Neural progenitor cell (in vitro differentiated cells): ENCODE measurements around the gene RGS6. TPM values are rescaled to one million over a fixed set of nuclear protein-coding genes. Genes with fewer than 3 reads are reported as not detected.

Experiments
- DNase-seq: peaks from one replicate; pipeline ENCODE4 v3.0.0-alpha.2; 2016; ENCODE audit warnings: low spot score
- H2AFZ ChIP-seq: fragments of 200-600 bp; sonication (generic); replicated peaks from 2 replicates; pipeline ENCODE4 v1.6.1; 2016; ENCODE audit warnings: antibody characterized with exemption
- H3F3A ChIP-seq: fragments of 200-600 bp; sonication (generic); 2 replicates; pipeline ENCODE4 v1.6.1; 2016; ENCODE audit warnings: antibody characterized with exemption, low read depth
- H3K27ac ChIP-seq: fragments of 200-600 bp; sonication (generic); 2 replicates; pipeline ENCODE4 v1.5.1; 2016; ENCODE audit warnings: mild to moderate bottlenecking
- H3K27me3 ChIP-seq: fragments of 200-600 bp; sonication (generic); 2 replicates; pipeline ENCODE4 v1.6.1; 2016; ENCODE audit warnings: mild to moderate bottlenecking, moderate library complexity
- H3K36me3 ChIP-seq: fragments of 200-600 bp; sonication (generic); 2 replicates; pipeline ENCODE4 v1.5.1; 2016
- H3K4me1 ChIP-seq: fragments of 200-600 bp; sonication (generic); 2 replicates; pipeline ENCODE4 v1.6.1; 2016; ENCODE audit warnings: mixed run types
- H3K4me2 ChIP-seq: fragments of 200-600 bp; sonication (generic); 2 replicates; pipeline ENCODE4 v1.6.1; 2016
- H3K4me3 ChIP-seq: fragments of 200-600 bp; sonication (generic); 2 replicates; pipeline ENCODE4 v1.5.1; 2016
- H3K79me2 ChIP-seq: fragments of 200-600 bp; sonication (generic); 2 replicates; pipeline ENCODE4 v1.6.1; 2016; ENCODE audit warnings: low read depth
- H3K9ac ChIP-seq: fragments of 200-600 bp; sonication (generic); 2 replicates; pipeline ENCODE4 v1.6.1; 2016
- H3K9me3 ChIP-seq: fragments of 200-600 bp; sonication (generic); 2 replicates; pipeline ENCODE4 v1.5.1; 2016; ENCODE audit warnings: low read depth
- H4K20me1 ChIP-seq: fragments of 200-600 bp; sonication (generic); 2 replicates; pipeline ENCODE4 v1.6.1; 2016; ENCODE audit warnings: low read depth
- H3K27ac Mint-ChIP-seq: 3 replicates; pipeline ENCODE4 v1.8.0; 2021; ENCODE audit warnings: mixed read lengths
- H3K27me3 Mint-ChIP-seq: 2 replicates; pipeline ENCODE4 v1.8.0; 2022; ENCODE audit warnings: low read depth, mild to moderate bottlenecking, inconsistent platforms, moderate library complexity, mixed read lengths; ENCODE audit not compliant: insufficient read depth
- H3K36me3 Mint-ChIP-seq: 3 replicates; pipeline ENCODE4 v1.8.0; 2021; ENCODE audit warnings: mixed read lengths
- H3K4me1 Mint-ChIP-seq: 3 replicates; pipeline ENCODE4 v1.8.0; 2021; ENCODE audit warnings: mixed read lengths
- H3K4me3 Mint-ChIP-seq: 3 replicates; pipeline ENCODE4 v1.8.0; 2021; ENCODE audit warnings: mild to moderate bottlenecking, moderate library complexity, mixed read lengths
- H3K9me3 Mint-ChIP-seq: 3 replicates; pipeline ENCODE4 v1.8.0; 2020; ENCODE audit warnings: mixed read lengths
- CTCF ChIP-seq: fragments of 200-600 bp; sonication (generic); IDR thresholded peaks from 2 replicates; pipeline ENCODE4 v1.5.1; 2017; ENCODE audit warnings: antibody characterized with exemption, mild to moderate bottlenecking
- EZH2 ChIP-seq: fragments of 200-600 bp; sonication (generic); IDR thresholded peaks from 2 replicates; pipeline ENCODE4 v1.6.1; 2017; ENCODE audit warnings: antibody characterized with exemption, mild to moderate bottlenecking, moderate library complexity
- EZH2phosphoT487 ChIP-seq: fragments of 200-600 bp; sonication (generic); IDR thresholded peaks from 2 replicates; pipeline ENCODE4 v1.6.1; 2017; ENCODE audit warnings: antibody characterized with exemption
- total RNA-seq: library from RNA; depleted of rRNA; stranded (reverse); fragments of >200 nt; gene quantifications from 2 replicates; pipeline ENCODE4 v1.2.3, GENCODE V29; 2015; ENCODE audit warnings: low replicate concordance

RGS6 gene
- total RNA-seq, 1 donor from 2014 or later, result 0.80 TPM

- Mint-ChIP-seq H3K9me3 (peaks cover 4% of the 10 kb centered on the region), H3K4me3 (no peak overlapping the region), H3K4me1 (no peaks in the 10 kb centered on the region), H3K27me3 (peaks cover 2% of the 10 kb centered on the region), H3K36me3 (peaks cover 2% of the 10 kb centered on the region), H3K27ac (no peak overlapping the region)
- TF ChIP-seq CTCF (no peak), EZH2phosphoT487 (no peak), EZH2 (no peak)
- Histone ChIP-seq H3K79me2 (no peaks in the 10 kb centered on the region), H3K9me3 (no peaks in the 10 kb centered on the region), H4K20me1 (no peaks in the 10 kb centered on the region), H2AFZ (no peak overlapping the region), H3K27ac (no peak overlapping the region), H3K4me2 (no peak overlapping the region), H3K9ac (no peak overlapping the region), H3F3A (no peaks in the 10 kb centered on the region), H3K27me3 (no peaks in the 10 kb centered on the region), H3K4me1 (no peaks in the 10 kb centered on the region), H3K4me3 (no peak overlapping the region), H3K36me3 (no peaks in the 10 kb centered on the region)
- no peak for DNase-seq
Observed at GRCh38 chr14:72261068-72261467, 328.8 kb downstream of the RGS6 start.

- H3K36me3 ChIP-seq, result no peaks in the 10 kb centered on the region
Observed at GRCh38 chr14:72262771-72263170, 330.5 kb downstream of the RGS6 start.

GRCh38 chr14:72264716-72265115 lies 332.5 kb downstream of the RGS6 start:
- H3F3A ChIP-seq, result no peaks in the 10 kb centered on the region
- Mint-ChIP-seq H3K4me1 (no peaks in the 10 kb centered on the region), H3K9me3 (peaks cover 2% of the 10 kb centered on the region), H3K27me3 (no peaks in the 10 kb centered on the region), H3K36me3 (no peaks in the 10 kb centered on the region), H3K4me3 (no peak overlapping the region), H3K27ac (no peak overlapping the region)
- no peak overlapping the region for H3K9ac ChIP-seq
- no peaks in the 10 kb centered on the region for H3K27me3 ChIP-seq
- no peaks in the 10 kb centered on the region for H3K9me3 ChIP-seq
- no peak overlapping the region for H2AFZ ChIP-seq
- no peaks in the 10 kb centered on the region for H3K4me1 ChIP-seq
- H3K4me2 ChIP-seq, result no peak overlapping the region
- no peak overlapping the region for H3K27ac ChIP-seq
- no peak overlapping the region for H3K4me3 ChIP-seq
- no peaks in the 10 kb centered on the region for H4K20me1 ChIP-seq
- no peak for TF ChIP-seq CTCF
- no peak for TF ChIP-seq EZH2
- no peak for TF ChIP-seq EZH2phosphoT487
- H3K79me2 ChIP-seq, result no peaks in the 10 kb centered on the region
- H3K36me3 ChIP-seq, result no peaks in the 10 kb centered on the region
- DNase-seq, result no peak

More at GRCh38 chr14:72262771-72263170, 330.5 kb downstream of the RGS6 start:
- H3F3A ChIP-seq, result no peaks in the 10 kb centered on the region
- TF ChIP-seq EZH2 (no peak), EZH2phosphoT487 (no peak), CTCF (no peak)
- H2AFZ ChIP-seq, result no peak overlapping the region
- no peaks in the 10 kb centered on the region for H3K4me1 ChIP-seq
- no peak for DNase-seq
- no peak overlapping the region for H3K4me2 ChIP-seq
- Mint-ChIP-seq H3K4me1 (no peaks in the 10 kb centered on the region), H3K27ac (no peak overlapping the region), H3K9me3 (peaks cover 2% of the 10 kb centered on the region), H3K27me3 (no peaks in the 10 kb centered on the region), H3K4me3 (no peak overlapping the region), H3K36me3 (no peaks in the 10 kb centered on the region)
- H3K79me2 ChIP-seq, result no peaks in the 10 kb centered on the region
- H3K4me3 ChIP-seq, result no peak overlapping the region
- H3K9me3 ChIP-seq, result no peaks in the 10 kb centered on the region
- no peaks in the 10 kb centered on the region for H4K20me1 ChIP-seq
- no peak overlapping the region for H3K27ac ChIP-seq
- H3K9ac ChIP-seq, result no peak overlapping the region
- no peaks in the 10 kb centered on the region for H3K27me3 ChIP-seq
